ENCODE data around the gene CRHBP. TPM values are rescaled to one million over a fixed set of nuclear protein-coding genes. Genes with fewer than 3 reads are reported as not detected.
A peak's percentile ranks its signal among the peaks of the same experiment; 100 is the strongest.
"Not testable (repeated sequence)": the region's sequence is repeated elsewhere in the genome, so short reads cannot be mapped to it uniquely, and the experiment has no call there.

CRHBP gene
- total RNA-seq, 6 donors from 2014 or later = 0.30 to 0.81 (median 0.63) TPM; not detected in 3

DNA sequence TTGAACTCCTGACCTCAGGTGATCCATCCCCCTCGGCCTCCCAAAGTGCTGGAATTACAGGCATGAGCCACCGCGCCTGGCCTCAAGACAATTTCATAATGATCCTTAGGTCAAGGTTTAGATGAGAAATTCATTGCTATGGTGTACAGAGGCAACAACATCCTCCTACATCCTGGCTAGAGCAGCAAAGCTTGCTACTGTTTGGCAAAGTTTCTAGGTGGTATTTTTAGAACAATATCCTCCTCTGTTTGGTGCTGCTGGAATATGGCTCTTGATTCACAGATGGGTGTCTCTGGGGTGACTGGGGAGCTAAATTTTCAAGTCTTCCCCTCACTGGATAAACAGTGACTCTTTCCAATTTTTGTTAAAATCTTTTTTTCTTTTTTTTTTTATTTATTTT is 30.6 kb downstream of the CRHBP start:
- H3K27me3 ChIP-seq = no peaks in the 10 kb centered on the region
- no peak for ATAC-seq (ENCODE audit: low FRiP score in 2 of 2)
- 80 to 83% methylated on average over 2 to 3 of the region's 3 CpGs for WGBS, 2 donors

GRCh38 chr5:76986825-76987526 is 34.1 kb downstream of the CRHBP start:
- H3K27ac ChIP-seq = no peak overlapping the region
- H3K36me3 ChIP-seq = no peaks in the 10 kb centered on the region
- H3K4me3 ChIP-seq = no peak overlapping the region
- H3K9me3 ChIP-seq = no peaks in the 10 kb centered on the region
- no peaks in the 10 kb centered on the region for H3K27me3 ChIP-seq
- no peaks in the 10 kb centered on the region for H3K4me1 ChIP-seq
- no peak for ATAC-seq (ENCODE audit: low FRiP score in 2 of 2)
- 52 to 54% methylated on average over 6 of the region's 6 CpGs for WGBS, 2 donors
- DNase-seq = no peak
- no peak for TF ChIP-seq EP300 (IDR thresholded peaks at IDR 0.05)
- no peak for TF ChIP-seq POLR2AphosphoS5 (IDR thresholded peaks at IDR 0.05)
- no peak for TF ChIP-seq CTCF (IDR thresholded peaks at IDR 0.05)
- no peak for TF ChIP-seq POLR2A (IDR thresholded peaks at IDR 0.05)

More for the DNA sequence above, 30.6 kb downstream of the CRHBP start:
- TF ChIP-seq POLR2A (IDR thresholded peaks at IDR 0.05) (no peak), EP300 (IDR thresholded peaks at IDR 0.05) (no peak), POLR2AphosphoS5 (IDR thresholded peaks at IDR 0.05) (no peak), CTCF (IDR thresholded peaks at IDR 0.05) (no peak)
- H3K4me3 ChIP-seq = no peak overlapping the region
- no peaks in the 10 kb centered on the region for H3K9me3 ChIP-seq
- H3K4me1 ChIP-seq = no peaks in the 10 kb centered on the region
- no peaks in the 10 kb centered on the region for H3K36me3 ChIP-seq
- no peak overlapping the region for H3K27ac ChIP-seq
- no peak for DNase-seq

GRCh38 chr5:76990899-76991459 is 38.1 kb downstream of the CRHBP start:
- no peaks in the 10 kb centered on the region for H3K9me3 ChIP-seq
- no peak overlapping the region for H3K27ac ChIP-seq
- H3K4me3 ChIP-seq = no peak overlapping the region
- 72 to 80% methylated on average over 5 of the region's 5 CpGs for WGBS, 2 donors
- H3K36me3 ChIP-seq = no peaks in the 10 kb centered on the region
- DNase-seq = no peak
- no peak for TF ChIP-seq POLR2A (IDR thresholded peaks at IDR 0.05)
- H3K27me3 ChIP-seq = no peaks in the 10 kb centered on the region
- peak in 1 of 2 donors; percentile 55 for ATAC-seq (ENCODE audit: low FRiP score in 2 of 2)
- no peaks in the 10 kb centered on the region for H3K4me1 ChIP-seq

DNA sequence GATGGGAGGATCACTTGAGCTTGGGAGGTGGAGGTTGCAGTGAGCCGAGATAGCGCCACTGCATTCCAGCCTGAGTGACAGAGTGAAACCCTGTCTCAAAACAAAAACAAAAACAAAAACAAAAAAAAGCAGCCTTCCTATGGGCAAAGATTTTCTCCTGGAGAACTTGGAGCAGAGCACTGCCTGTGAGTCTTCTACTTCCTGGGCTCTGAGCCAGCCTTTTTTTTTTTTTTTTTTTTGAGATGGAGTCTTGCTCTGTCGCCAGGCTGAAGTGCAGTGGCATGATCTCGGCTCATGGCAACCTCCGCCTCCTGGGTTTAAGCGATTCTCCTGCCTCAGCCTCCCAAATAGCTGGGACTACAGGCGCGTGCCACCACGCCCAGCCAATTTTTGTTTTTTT is 40.6 kb downstream of the CRHBP start:
- H3K27me3 ChIP-seq; H3K9me3 ChIP-seq; ATAC-seq (ENCODE audit: low FRiP score in 2 of 2); H3K4me3 ChIP-seq; H3K36me3 ChIP-seq; H3K27ac ChIP-seq; DNase-seq; H3K4me1 ChIP-seq: not testable (repeated sequence)
- 80 to 81% methylated on average over 9 of the region's 9 CpGs for WGBS, 2 donors

DNA sequence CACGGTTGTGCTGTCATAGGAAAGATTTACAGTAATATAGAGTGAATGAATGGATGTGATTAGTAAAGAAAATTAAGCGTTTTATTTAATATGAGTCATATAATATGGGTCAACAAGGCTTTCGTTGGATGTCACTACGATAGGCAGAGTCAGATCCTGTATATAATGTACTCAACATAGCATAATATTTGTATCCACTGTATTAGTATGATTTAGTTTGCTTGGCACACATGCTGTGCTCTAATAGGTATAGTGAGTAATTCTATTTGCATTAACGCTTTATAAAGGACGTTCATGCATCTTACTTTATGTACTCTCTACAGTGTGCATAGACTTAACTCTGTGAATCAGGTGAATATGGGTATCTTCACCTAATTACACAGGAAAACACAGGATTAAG is 41.5 kb downstream of the CRHBP start:
- TF ChIP-seq EP300 (IDR thresholded peaks at IDR 0.05) (no peak), POLR2A (IDR thresholded peaks at IDR 0.05) (no peak), POLR2AphosphoS5 (IDR thresholded peaks at IDR 0.05) (no peak)
- H3K4me1 ChIP-seq = no peaks in the 10 kb centered on the region
- H3K27ac ChIP-seq = no peak overlapping the region
- no peaks in the 10 kb centered on the region for H3K36me3 ChIP-seq
- 64 to 78% methylated on average over 6 of the region's 6 CpGs for WGBS, 2 donors
- ATAC-seq (ENCODE audit: low FRiP score in 2 of 2) = no peak
- DNase-seq = no peak
- H3K27me3 ChIP-seq = no peaks in the 10 kb centered on the region
- no peaks in the 10 kb centered on the region for H3K9me3 ChIP-seq
- no peak overlapping the region for H3K4me3 ChIP-seq

GRCh38 chr5:76998251-76998650 is 45.4 kb downstream of the CRHBP start:
- not testable (repeated sequence) for H3K9me3 ChIP-seq; H3K27ac ChIP-seq; DNase-seq; H3K4me3 ChIP-seq; H3K27me3 ChIP-seq; H3K36me3 ChIP-seq; H3K4me1 ChIP-seq; ATAC-seq (ENCODE audit: low FRiP score in 2 of 2)
- WGBS, 2 donors = 79 to 88% methylated on average over 4 of the region's 4 CpGs

DNA sequence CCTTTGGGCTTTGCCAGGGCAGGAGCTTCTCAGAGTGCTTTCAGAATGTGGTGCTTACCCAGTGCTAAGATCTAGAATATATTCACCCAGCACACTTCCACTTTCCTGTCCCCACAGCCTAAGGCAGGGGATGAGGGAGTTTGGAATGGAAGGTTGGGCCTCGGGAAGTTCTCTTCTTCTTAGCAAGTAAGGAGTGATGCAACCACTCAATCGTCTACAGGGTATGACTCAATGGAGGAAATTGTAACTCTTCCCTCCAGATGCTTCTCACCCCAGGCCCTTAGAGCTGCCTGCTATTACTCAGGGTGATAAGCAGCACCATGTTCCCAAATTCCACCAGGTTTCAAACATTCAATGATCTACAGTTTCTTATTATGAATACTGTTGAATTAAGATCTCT is 46.6 kb downstream of the CRHBP start:
- H3K9me3 ChIP-seq = no peaks in the 10 kb centered on the region
- H3K4me1 ChIP-seq = no peaks in the 10 kb centered on the region
- DNase-seq = peak in 1 of 2 donors; percentile 21
- no peaks in the 10 kb centered on the region for H3K36me3 ChIP-seq
- H3K27ac ChIP-seq = no peak overlapping the region
- no peaks in the 10 kb centered on the region for H3K27me3 ChIP-seq
- ATAC-seq (ENCODE audit: low FRiP score in 2 of 2) = peak in 1 of 2 donors; percentile 71
- WGBS, 2 donors = 64 to 66% methylated on average over 2 of the region's 2 CpGs
- H3K4me3 ChIP-seq = no peak overlapping the region
- TF ChIP-seq CTCF (IDR thresholded peaks at IDR 0.05) (no peak), POLR2A (IDR thresholded peaks at IDR 0.05) (no peak), POLR2AphosphoS5 (IDR thresholded peaks at IDR 0.05) (no peak), EP300 (IDR thresholded peaks at IDR 0.05) (no peak)
